MG63 (cell line): Measurements from ENCODE around the gene NUP153. TPM values are rescaled to one million over a fixed set of nuclear protein-coding genes. Genes with fewer than 3 reads are reported as not detected.
A peak's percentile ranks its signal among the peaks of the same experiment; 100 is the strongest.

Experiments used
- DNase-seq: peaks from one replicate; pipeline ENCODE4 v3.0.0-alpha.2; 2020
- H3K27me3 ChIP-seq: fragments of 250-450 bp; sonication (Bioruptor Pico); 2 replicates; pipeline ENCODE4 v1.5.1; 2020; ENCODE audit warnings: mild to moderate bottlenecking, moderate library complexity
- H3K36me3 ChIP-seq: fragments of 250-450 bp; sonication (Bioruptor Pico); 2 replicates; pipeline ENCODE4 v1.5.1; 2020; ENCODE audit warnings: mild to moderate bottlenecking, moderate library complexity
- H3K4me3 ChIP-seq: fragments of 250-450 bp; sonication (Bioruptor Pico); 2 replicates; pipeline ENCODE4 v1.5.1; 2020; ENCODE audit warnings: mild to moderate bottlenecking, moderate library complexity
- H3K9me3 ChIP-seq: fragments of 250-450 bp; sonication (Bioruptor Pico); 2 replicates; pipeline ENCODE4 v1.5.1; 2020; ENCODE audit warnings: mild to moderate bottlenecking, moderate library complexity
- total RNA-seq: library from RNA; depleted of rRNA; stranded (reverse); fragments of >200 nt; shearing (Covaris generic); gene quantifications from 2 replicates; pipeline ENCODE4 v1.2.3, GENCODE V29; 2014; ENCODE audit warnings: low replicate concordance

NUP153 gene
- total RNA-seq, 1 experiment from 2014 or later, result 16.5 TPM

DNA sequence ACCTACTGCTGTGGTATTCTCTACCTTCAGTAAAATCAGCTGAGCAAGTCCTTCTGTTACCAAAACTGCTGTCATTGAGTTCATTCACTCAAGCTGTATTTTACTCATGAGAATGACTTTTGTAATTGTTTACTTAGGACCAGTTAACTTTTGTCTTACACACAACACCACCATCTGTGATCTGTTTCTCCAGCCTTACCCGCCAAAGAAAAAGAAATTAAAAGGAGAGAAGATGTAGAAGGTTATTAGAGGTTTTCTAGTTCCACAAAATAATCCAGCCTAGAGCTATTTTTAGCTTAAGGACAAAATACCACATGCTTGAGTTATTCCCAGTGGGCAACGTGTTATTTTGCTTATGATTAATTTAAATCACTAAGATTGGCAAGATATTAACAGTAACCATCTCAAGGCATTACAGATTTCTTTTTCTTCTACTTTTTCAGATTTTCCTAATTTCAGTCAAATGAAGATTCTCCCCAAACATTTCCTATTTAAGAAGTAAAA is 68.5 kb downstream of the NUP153 start:
- no peak overlapping the region for H3K4me3 ChIP-seq
- no peaks in the 10 kb centered on the region for H3K9me3 ChIP-seq
- H3K36me3 ChIP-seq, result peaks cover 67% of the 10 kb centered on the region
- H3K27me3 ChIP-seq, result no peaks in the 10 kb centered on the region
- DNase-seq, result no peak

DNA sequence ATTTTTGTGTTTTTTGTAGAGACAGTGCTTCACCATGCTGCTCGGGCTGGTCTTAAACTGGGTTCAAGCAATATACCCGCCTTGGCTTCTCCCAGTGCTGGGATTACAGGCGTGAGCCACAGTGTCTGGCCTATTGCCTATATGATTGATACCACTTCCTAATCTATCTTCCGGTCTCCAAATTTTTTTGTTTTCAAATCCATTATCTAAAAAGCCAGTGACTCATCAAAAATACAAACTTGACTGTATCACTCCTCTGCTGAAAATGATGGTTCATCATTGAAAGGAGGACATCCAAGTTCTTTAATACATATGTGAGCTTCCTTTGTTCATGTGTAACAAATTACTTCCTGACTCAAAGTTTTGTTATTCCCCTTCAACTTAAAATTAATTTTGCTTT is 71.2 kb downstream of the NUP153 start:
- no peak overlapping the region for H3K4me3 ChIP-seq
- H3K36me3 ChIP-seq, result peaks cover 67% of the 10 kb centered on the region
- no peak for DNase-seq
- H3K9me3 ChIP-seq, result no peaks in the 10 kb centered on the region
- no peaks in the 10 kb centered on the region for H3K27me3 ChIP-seq

DNA sequence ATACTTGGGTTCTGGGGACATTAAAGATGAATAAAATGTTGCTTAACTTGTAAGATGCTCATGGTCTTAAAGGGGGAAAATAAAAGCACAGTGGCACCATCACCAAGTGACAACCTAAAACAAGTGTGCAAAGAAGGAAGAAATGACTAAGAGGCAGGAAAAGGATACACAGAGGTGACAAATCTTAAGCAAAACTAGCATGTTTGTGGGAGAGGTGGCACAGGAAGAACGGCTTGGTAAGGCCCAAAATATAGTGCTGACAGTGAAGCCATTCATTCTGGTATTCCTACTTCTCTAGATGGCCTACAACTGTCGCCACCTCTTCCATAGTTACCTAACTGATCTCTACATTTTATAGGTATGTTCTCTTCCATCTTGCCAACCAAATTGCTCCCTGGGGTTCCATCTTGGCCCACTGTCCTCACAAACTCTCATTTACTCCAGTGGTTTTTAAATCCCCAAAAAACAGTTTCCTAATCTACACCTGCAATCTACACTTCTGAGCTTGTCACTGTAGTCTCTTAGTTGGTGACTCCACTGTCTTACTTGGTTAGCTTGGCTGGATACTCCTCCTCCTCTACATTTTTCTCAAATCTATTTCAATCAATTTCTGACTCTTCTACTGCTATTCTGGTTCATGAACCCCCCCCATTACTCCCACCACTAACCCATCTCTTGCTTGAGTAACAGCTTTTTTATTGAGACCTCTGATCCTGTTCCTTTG is 73.1 kb downstream of the NUP153 start:
- Histone ChIP-seq H3K36me3 (peaks cover 68% of the 10 kb centered on the region), H3K4me3 (no peak overlapping the region), H3K27me3 (no peaks in the 10 kb centered on the region), H3K9me3 (no peaks in the 10 kb centered on the region)
- no peak for DNase-seq

DNA sequence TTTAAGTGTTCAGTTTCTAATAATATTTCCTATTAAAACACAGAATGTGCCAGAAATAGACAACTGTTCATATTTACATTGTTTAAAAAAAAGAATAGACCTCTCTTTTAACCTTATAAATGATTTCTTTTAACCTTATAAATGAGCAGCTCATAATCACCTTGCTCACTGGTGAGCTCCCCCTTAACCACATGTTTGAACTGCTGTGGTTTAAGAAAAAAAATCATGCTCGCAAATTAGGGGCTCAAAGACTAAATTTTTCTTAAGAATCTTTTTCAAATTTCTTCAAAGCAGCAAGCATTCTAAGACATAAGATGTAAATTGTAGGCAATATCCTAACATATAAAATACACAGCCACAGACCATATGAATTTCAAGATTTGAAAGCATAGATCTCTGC is 73.8 kb downstream of the NUP153 start:
- H3K36me3 ChIP-seq, result peaks cover 67% of the 10 kb centered on the region
- no peak for DNase-seq
- H3K9me3 ChIP-seq, result no peaks in the 10 kb centered on the region
- no peak overlapping the region for H3K4me3 ChIP-seq
- H3K27me3 ChIP-seq, result no peaks in the 10 kb centered on the region

DNA sequence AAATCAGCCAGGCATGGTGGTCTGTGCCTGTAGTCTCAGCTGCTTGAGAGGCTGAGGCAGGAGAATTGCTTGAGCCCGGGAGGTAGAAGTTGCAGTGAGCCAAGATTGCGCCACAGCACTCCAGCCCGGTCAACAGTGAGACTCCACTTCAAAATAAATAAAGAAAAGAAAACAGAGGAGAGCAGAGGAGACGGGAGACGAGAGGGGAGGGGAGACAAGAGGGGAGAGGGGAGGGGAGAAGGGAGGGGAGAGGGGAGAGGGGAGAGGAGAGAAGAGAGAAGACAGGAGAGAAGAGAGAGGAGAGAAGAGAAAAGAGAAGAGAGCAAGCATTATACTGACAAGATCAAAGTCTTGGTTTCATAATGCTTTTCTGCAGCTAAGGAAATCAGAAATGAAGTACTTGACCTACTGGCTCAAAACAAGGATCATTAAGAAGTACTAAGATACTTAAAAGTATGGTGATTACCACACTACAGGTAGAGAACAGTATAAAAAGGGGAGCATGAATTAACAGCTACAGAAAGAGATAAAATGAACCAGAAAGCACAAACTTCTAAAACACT is 76.1 kb downstream of the NUP153 start:
- Histone ChIP-seq H3K4me3 (no peak overlapping the region), H3K27me3 (no peaks in the 10 kb centered on the region), H3K9me3 (no peaks in the 10 kb centered on the region), H3K36me3 (peaks cover 69% of the 10 kb centered on the region)
- peak; percentile 1 for DNase-seq

DNA sequence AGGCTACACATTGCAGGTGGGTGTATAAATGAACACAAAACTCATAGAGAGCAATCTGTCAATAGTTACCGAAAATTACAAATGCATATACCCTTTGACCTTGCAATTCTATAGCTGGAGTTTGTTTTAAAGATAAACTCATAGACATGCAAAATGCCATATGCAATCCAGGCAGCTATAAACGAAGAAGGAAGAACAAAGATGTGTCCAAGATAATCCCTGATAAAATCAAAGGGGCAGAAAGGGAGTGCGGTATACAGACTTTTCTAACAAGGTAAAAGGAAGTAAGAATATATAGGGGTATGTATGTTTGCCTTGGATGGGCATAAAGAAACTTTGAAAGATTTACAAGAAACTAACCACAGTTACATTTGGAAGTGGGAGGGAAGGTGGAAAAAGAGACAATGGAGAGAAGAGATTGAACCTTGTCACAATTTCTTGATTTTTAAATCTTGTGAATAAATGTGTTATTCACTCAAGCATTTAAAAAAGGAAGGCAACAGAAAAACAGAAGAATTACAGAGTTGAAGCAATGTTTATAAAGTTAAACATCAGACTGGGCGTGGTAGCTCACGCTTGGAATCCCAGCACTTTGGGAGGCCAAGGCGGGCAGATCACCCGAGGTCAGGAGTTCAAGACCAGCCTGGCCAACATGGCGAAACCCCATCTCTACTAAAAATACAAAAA is 76.8 kb downstream of the NUP153 start:
- H3K36me3 ChIP-seq, result peaks cover 70% of the 10 kb centered on the region
- H3K4me3 ChIP-seq, result no peak overlapping the region
- DNase-seq, result no peak
- no peaks in the 10 kb centered on the region for H3K9me3 ChIP-seq
- H3K27me3 ChIP-seq, result no peaks in the 10 kb centered on the region

DNA sequence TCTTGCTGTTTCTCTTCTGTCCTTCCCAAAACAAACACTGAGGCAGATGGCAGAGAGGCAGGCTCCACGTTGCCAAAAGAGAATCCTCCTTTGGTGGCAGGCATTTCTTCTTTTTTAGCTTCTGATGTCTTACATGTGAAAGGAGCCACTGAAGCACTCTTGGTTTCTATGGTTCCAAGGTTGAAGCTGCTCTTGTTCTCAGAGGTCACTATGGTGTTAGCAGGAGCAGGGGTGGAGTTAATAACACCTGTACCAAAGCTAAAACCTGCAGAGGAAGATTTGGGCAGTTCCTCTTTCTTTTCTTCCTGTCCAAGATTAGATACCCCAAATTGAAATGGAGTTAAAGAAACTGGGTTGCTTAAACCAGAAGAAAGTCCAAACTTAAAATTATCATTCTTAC is 77.9 kb downstream of the NUP153 start:
- Histone ChIP-seq H3K9me3 (no peaks in the 10 kb centered on the region), H3K4me3 (no peak overlapping the region), H3K27me3 (no peaks in the 10 kb centered on the region), H3K36me3 (peaks cover 79% of the 10 kb centered on the region)
- DNase-seq, result no peak

DNA sequence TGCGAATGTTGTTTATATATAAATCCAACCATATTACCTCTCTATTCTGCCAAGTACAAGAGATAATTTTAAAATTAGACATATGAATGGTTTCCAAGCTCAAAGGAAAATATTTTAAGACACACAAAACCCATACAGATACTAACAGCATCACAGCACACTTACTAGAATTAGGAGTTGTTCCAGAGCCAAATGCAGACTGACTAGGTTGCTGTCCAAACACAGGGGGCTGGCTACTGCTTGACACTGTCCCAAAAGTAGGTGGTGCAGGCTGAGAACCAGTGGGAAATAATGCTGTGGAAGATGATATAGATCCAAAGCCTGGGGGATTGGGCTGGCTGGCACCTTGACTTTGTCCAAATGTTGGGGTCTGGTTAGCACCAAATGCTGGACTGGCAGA is 82.3 kb downstream of the NUP153 start:
- no peaks in the 10 kb centered on the region for H3K27me3 ChIP-seq
- no peak for DNase-seq
- no peaks in the 10 kb centered on the region for H3K9me3 ChIP-seq
- H3K36me3 ChIP-seq, result peaks cover 72% of the 10 kb centered on the region
- no peak overlapping the region for H3K4me3 ChIP-seq

DNA sequence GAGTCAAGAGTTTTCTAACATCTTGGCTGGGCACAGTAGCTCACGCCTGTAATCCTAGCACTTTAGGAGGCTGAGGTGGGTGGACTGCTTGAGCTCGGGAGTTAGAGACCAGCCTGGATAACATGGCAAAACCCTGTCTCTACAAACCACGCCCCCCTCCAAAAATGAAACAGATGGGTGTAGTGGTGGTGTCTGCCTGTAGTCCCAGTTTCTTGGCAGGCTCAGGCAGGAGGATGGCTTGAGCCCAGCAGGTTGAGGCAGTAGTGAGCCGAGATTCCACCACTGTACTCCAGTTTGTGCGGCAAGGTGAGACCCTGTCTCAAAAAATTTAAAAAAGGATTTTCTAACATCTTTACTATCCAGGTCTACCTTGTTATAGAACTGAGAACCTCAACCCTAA is 84.6 kb downstream of the NUP153 start:
- Histone ChIP-seq H3K9me3 (no peaks in the 10 kb centered on the region), H3K27me3 (no peaks in the 10 kb centered on the region), H3K4me3 (no peak overlapping the region), H3K36me3 (peaks cover 63% of the 10 kb centered on the region)
- no peak for DNase-seq

DNA sequence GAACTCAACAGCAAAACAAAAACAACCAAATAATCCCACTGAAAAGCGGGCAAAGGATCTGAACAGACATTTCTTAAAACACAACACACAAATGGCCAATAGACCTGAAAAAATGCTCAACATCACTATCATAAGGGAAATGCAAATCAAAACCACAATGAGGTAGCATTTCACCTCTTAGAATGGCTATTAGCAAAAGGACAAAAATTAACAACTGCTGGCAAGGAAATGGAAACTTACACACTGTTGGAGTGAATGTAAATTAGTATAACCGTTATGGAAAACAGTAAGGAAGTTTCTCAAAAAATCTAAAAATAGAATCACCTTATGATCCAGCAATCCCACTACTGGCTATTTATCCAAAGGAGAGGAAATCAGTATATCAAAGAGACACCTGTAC is 85.7 kb downstream of the NUP153 start:
- H3K36me3 ChIP-seq, result peaks cover 61% of the 10 kb centered on the region
- no peaks in the 10 kb centered on the region for H3K9me3 ChIP-seq
- H3K4me3 ChIP-seq, result no peak overlapping the region
- DNase-seq, result no peak
- no peaks in the 10 kb centered on the region for H3K27me3 ChIP-seq

DNA sequence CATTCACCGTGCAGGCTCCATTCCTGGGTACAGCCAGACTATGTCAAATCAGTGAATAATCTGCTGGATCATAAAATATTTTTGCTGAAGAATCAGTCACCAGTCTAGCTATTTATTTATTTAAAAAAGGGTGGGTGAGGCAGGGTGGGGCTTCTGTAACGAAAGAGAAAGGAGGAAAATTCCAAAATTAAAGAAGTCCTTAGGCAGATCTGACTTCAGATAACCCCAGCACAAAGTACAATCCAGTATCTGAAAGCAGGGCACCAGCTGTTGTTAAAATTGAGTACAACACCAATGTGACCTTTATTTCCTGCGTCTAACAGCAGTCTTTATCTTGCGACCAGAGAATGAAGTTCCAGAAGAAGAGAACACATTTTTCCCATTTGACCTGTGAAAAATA is 90.9 kb downstream of the NUP153 start:
- Histone ChIP-seq H3K9me3 (no peaks in the 10 kb centered on the region), H3K36me3 (peaks cover 51% of the 10 kb centered on the region), H3K4me3 (no peak overlapping the region), H3K27me3 (no peaks in the 10 kb centered on the region)
- no peak for DNase-seq

DNA sequence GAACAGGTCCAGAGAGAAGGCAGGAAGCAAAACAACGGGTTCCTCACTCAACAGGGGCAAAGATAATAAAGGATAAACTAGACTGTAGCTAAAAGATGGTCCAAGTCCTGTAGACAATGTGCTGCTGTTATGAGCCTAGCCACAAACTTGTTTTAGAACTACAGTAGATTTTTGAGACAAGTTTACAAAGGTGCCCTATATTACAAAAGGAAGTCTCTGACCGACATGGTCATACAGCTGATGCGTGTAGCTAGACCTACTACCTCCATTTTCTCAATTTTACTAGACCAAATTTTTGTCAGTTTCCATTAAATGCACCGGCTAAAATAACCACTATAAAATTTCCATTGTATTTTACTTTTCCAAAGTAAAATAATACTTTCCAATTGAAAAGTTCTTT is 94.7 kb downstream of the NUP153 start:
- peaks cover 43% of the 10 kb centered on the region for H3K36me3 ChIP-seq
- H3K4me3 ChIP-seq, result no peak overlapping the region
- DNase-seq, result no peak

DNA sequence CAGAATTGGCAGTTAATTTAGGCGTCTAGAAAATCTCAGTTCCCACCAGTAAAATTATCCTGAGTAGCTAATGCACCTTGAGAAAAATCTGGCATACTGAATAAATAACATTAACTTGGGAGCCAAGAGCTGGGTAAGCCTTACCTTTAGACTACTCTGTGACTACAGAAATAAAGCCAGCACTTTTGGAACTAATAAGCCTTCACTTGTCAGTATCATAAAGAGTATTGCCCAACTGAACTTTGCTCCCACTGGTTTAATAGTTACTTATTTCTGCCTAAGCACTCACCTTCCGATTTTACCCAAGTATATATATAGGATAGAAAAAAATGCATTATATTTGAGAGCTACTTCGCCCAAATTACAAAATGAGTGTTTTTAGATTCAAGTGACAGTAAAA is 95.9 kb downstream of the NUP153 start:
- no peak for DNase-seq
- Histone ChIP-seq H3K36me3 (peaks cover 36% of the 10 kb centered on the region), H3K27me3 (no peaks in the 10 kb centered on the region), H3K9me3 (no peaks in the 10 kb centered on the region), H3K4me3 (no peak overlapping the region)

More for the DNA sequence above, 94.7 kb downstream of the NUP153 start:
- Histone ChIP-seq H3K27me3 (no peaks in the 10 kb centered on the region), H3K9me3 (no peaks in the 10 kb centered on the region)

DNA sequence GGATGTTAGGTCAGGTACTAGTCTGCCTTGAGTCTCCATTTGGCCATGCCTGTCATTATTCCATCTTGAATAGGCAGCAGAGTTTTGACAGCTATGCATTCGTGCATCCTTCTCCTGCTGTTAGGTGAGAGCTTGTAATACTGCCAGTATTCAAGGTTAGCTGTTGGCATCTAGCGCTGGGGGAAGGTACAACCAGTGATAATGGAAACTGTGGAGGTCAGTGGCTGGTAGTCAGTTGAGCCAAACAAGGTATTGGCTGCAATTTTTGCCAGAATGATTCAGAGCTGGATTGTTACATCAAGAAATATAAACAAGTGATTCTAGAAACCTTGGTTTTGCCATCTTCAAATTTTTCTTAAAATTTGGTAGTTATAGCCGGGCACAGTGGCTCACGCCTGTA is 100.1 kb downstream of the NUP153 start:
- Histone ChIP-seq H3K4me3 (no peak overlapping the region), H3K9me3 (no peaks in the 10 kb centered on the region), H3K36me3 (peaks cover 17% of the 10 kb centered on the region), H3K27me3 (no peaks in the 10 kb centered on the region)
- DNase-seq, result no peak

DNA sequence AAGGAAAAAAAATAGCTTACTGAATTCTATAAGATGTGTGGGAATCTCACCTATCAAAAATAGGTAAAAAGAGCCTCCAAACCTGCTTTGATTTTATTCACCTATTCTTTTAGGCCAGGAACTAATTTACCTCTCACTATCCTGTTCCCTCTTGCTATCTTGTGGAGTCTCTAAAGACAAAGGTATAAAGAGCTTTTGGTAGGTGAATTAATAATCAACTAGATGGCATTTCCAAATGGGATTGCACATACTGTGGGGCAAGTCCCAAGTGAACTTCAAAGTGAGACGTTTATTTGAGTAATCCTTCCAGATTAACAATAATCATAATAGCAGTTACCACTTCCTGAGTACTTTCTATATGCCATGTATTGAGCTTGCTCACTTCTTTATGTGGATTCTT is 103.8 kb downstream of the NUP153 start:
- no peak overlapping the region for H3K4me3 ChIP-seq
- H3K36me3 ChIP-seq, result peaks cover 4% of the 10 kb centered on the region
- no peak for DNase-seq
- H3K27me3 ChIP-seq, result no peaks in the 10 kb centered on the region
- no peaks in the 10 kb centered on the region for H3K9me3 ChIP-seq

DNA sequence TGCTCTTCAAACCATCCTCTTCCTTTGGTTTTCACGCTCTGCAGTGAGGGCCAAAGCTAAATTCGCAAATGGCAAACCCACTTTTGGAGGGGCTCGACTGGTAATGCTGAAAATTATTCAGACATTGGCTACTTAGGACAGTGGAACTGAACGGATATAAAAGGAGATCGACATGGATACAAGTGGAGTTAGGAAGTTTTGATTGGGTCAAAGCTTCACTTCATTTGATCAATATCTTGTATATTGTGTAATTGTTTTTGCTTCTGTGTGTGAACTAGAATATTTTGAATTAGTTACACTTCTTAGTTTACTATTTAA is 105.4 kb downstream of the NUP153 start:
- Histone ChIP-seq H3K36me3 (no peaks in the 10 kb centered on the region), H3K4me3 (peak overlapping the region; percentile 64), H3K27me3 (no peaks in the 10 kb centered on the region), H3K9me3 (no peaks in the 10 kb centered on the region)
- DNase-seq, result no peak

DNA sequence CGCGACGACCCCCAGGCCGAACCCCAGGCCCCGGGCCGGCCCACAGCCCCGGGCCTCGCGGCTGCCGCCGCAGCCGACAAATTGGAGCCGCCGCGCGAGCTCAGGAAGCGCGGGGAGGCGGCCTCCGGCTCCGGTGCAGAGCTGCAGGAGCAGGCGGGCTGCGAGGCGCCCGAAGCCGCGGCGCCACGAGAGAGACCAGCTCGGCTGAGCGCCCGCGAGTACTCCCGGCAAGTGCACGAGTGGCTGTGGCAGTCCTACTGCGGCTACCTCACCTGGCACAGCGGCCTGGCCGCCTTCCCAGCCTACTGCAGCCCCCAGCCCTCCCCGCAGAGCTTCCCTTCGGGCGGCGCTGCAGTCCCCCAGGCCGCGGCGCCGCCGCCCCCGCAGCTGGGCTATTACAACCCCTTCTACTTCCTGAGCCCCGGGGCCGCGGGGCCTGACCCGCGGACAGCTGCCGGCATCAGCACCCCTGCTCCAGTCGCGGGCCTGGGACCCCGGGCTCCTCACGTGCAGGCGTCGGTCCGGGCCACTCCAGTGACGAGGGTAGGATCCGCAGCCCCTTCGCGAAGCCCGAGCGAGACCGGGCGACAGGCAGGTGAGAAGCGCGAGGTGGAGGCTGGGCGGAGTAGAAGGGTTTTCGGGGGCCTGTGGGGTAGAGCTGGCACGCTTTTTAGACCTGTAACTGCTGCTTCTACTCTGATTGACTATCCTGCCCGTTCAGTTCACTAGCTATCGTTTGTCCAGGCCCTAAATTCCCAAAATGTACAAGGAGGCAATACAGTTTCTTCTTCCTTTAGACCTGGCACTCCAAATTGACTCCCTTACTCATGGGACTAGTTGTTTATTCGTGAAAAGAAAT is 106.0 kb downstream of the NUP153 start:
- peak; percentile 32 for DNase-seq
- H3K36me3 ChIP-seq, result no peaks in the 10 kb centered on the region

More for the DNA sequence above, 106.0 kb downstream of the NUP153 start:
- Histone ChIP-seq H3K4me3 (peak overlapping the region; percentile 64), H3K9me3 (no peaks in the 10 kb centered on the region), H3K27me3 (no peaks in the 10 kb centered on the region)
